ENCODE measurements around the gene CCDC85C.

Gene CCDC85C

GRCh38 chr14:99527427-99528076, 76.5 kb downstream of the CCDC85C start:
- H3K36me3 ChIP-seq (ENCODE audit: control insufficient read depth, insufficient read depth, low read length) = no peaks in the 10 kb centered on the region
- no peak overlapping the region for H3K9ac ChIP-seq (ENCODE audit: low read length)
- peaks cover 26% of the 10 kb centered on the region for H3K4me1 ChIP-seq (ENCODE audit: control insufficient read depth, insufficient read depth, low read length)
- H3K27me3 ChIP-seq (ENCODE audit: control insufficient read depth, insufficient read depth, low read length) = no peaks in the 10 kb centered on the region
- H3K4me3 ChIP-seq (ENCODE audit: low read length) = no peak overlapping the region
- H3K27ac ChIP-seq (ENCODE audit: low read depth, low read length) = no peak overlapping the region

- Histone ChIP-seq H3K27ac (ENCODE audit: low read depth, low read length) (no peak overlapping the region), H3K9ac (ENCODE audit: low read length) (no peak overlapping the region), H3K36me3 (ENCODE audit: control insufficient read depth, insufficient read depth, low read length) (no peaks in the 10 kb centered on the region), H3K27me3 (ENCODE audit: control insufficient read depth, insufficient read depth, low read length) (no peaks in the 10 kb centered on the region), H3K4me1 (ENCODE audit: control insufficient read depth, insufficient read depth, low read length) (peaks cover 31% of the 10 kb centered on the region), H3K4me3 (ENCODE audit: low read length) (no peak overlapping the region)
These were observed 77.0 kb downstream of the CCDC85C start for GRCh38 chr14:99527026-99527425.

DNA sequence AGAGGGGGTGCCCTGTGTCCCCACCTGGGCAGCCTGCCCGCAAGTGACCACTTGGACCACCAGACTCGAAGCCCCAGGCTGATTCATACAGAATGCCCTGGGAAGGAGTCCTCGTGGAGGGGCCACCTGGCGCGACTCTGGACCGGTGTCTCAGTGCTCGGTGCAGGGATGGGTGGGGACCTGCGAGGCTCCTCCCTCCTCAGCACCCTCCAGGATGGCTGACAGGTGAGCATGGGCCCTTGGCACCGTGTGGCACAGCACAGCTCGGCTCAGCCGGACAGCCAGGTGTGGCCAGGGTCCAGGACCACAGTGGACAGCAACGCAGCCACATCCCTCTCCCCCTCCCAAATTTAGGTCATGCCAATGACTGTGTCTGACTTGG, 78.3 kb downstream of the CCDC85C start:
- H3K4me1 ChIP-seq (ENCODE audit: control insufficient read depth, insufficient read depth, low read length) = peaks cover 32% of the 10 kb centered on the region
- H3K27me3 ChIP-seq (ENCODE audit: control insufficient read depth, insufficient read depth, low read length) = no peaks in the 10 kb centered on the region
- H3K36me3 ChIP-seq (ENCODE audit: control insufficient read depth, insufficient read depth, low read length) = peaks cover 2% of the 10 kb centered on the region
- H3K27ac ChIP-seq (ENCODE audit: low read depth, low read length) = no peak overlapping the region
- no peak overlapping the region for H3K4me3 ChIP-seq (ENCODE audit: low read length)
- H3K9ac ChIP-seq (ENCODE audit: low read length) = no peak overlapping the region

DNA sequence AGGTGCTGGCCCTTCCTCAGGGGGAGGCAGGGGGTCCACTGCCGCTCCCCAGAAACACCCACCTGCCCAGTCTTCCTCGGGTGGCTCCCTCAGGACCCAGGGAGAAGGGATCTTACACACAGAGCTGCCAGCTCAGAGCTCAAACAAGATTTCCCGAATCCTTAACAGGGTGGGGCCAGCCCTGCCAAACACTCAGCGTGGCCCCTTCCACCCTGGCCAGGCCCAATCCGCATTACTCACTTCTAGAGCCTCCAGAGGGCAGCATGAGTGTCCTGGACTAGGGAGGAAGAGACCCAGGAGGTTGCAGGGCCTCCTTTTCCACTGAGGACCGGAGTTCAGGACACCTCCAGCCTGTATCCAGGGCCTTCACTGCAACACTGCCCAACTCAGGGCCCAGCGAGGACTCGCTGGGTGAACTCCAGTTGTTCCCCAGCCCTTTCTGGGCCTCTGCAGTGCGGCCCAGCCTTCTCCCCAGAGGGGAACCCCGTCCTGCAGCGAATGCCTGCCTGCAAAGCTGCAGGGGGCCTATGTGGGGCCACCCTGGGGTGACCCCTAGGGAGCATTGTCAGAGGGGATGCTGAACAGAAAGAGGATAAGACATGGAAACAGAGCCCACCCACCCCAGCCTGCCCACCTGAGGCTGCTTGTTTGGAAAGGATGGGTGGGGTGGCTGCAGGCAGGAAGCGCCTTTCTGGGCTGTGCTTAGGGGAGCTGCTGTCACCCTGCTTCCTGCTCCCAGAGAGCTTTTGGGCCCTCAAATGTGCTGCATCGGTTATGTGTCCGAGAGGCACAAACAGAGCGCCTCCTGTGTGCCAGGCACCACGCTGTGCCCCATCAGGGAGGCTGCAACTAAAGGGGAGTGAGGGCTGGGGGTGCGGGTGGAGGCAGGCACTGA, 79.0 kb downstream of the CCDC85C start:
- no peak overlapping the region for H3K9ac ChIP-seq (ENCODE audit: low read length)
- H3K27me3 ChIP-seq (ENCODE audit: control insufficient read depth, insufficient read depth, low read length) = no peaks in the 10 kb centered on the region
- peak overlapping the region; percentile 58 for H3K27ac ChIP-seq (ENCODE audit: low read depth, low read length)
- peaks cover 32% of the 10 kb centered on the region for H3K4me1 ChIP-seq (ENCODE audit: control insufficient read depth, insufficient read depth, low read length)
- H3K36me3 ChIP-seq (ENCODE audit: control insufficient read depth, insufficient read depth, low read length) = peaks cover 2% of the 10 kb centered on the region
- no peak overlapping the region for H3K4me3 ChIP-seq (ENCODE audit: low read length)

- H3K9ac ChIP-seq (ENCODE audit: low read length) = no peak overlapping the region
- no peak overlapping the region for H3K4me3 ChIP-seq (ENCODE audit: low read length)
- peaks cover 2% of the 10 kb centered on the region for H3K36me3 ChIP-seq (ENCODE audit: control insufficient read depth, insufficient read depth, low read length)
- H3K4me1 ChIP-seq (ENCODE audit: control insufficient read depth, insufficient read depth, low read length) = peaks cover 32% of the 10 kb centered on the region
- H3K27me3 ChIP-seq (ENCODE audit: control insufficient read depth, insufficient read depth, low read length) = no peaks in the 10 kb centered on the region
- H3K27ac ChIP-seq (ENCODE audit: low read depth, low read length) = peak overlapping the region; percentile 58
These were observed 79.8 kb downstream of the CCDC85C start for GRCh38 chr14:99524091-99524661.

- Histone ChIP-seq H3K27ac (ENCODE audit: low read depth, low read length) (peak overlapping the region; percentile 58), H3K4me3 (ENCODE audit: low read length) (no peak overlapping the region), H3K36me3 (ENCODE audit: control insufficient read depth, insufficient read depth, low read length) (peaks cover 2% of the 10 kb centered on the region)
These were observed 80.3 kb downstream of the CCDC85C start for GRCh38 chr14:99523704-99524055.

DNA sequence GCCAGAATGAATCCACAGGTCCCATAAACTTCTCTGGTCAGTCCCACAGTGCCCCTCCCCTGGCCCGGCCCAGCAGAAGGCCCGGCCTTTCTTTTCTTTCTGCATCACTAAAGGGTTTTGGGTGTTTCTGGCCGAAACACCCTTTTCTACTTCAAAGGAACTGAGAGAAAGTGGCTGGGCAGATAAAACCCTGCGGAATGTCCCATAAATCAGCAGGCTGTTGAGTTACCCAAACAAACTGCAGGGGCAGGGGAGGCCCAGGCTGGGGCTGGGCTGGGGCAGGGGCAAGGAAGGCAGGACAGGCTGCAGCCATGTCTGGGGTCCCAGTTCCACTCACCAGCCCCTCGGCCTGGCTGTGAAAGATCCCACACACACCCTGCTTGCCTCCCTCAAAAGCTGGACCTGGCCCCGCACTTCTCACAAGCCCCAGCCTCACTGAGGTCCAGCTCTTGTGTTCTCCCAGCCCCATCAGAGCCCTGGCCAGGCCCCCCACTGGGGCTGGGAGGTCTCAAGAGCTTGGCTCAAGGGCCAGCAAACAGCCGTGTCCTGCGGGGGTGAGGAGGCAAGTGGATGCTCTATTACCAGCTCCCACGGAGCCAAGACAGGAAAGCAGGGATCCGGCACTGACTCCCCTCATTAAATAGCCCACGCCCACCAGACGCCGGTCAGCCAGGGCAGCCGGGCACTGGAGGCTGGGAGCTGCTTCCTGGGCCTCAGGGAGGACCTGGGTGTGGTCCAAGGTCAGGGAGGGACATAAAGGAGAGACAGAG, 80.9 kb downstream of the CCDC85C start:
- H3K27me3 ChIP-seq (ENCODE audit: control insufficient read depth, insufficient read depth, low read length) = no peaks in the 10 kb centered on the region
- peak overlapping the region; percentile 58 for H3K27ac ChIP-seq (ENCODE audit: low read depth, low read length)
- H3K9ac ChIP-seq (ENCODE audit: low read length) = no peak overlapping the region
- peaks cover 2% of the 10 kb centered on the region for H3K36me3 ChIP-seq (ENCODE audit: control insufficient read depth, insufficient read depth, low read length)
- peaks cover 32% of the 10 kb centered on the region for H3K4me1 ChIP-seq (ENCODE audit: control insufficient read depth, insufficient read depth, low read length)
- no peak overlapping the region for H3K4me3 ChIP-seq (ENCODE audit: low read length)

More at GRCh38 chr14:99523704-99524055, 80.3 kb downstream of the CCDC85C start:
- Histone ChIP-seq H3K4me1 (ENCODE audit: control insufficient read depth, insufficient read depth, low read length) (peaks cover 32% of the 10 kb centered on the region), H3K27me3 (ENCODE audit: control insufficient read depth, insufficient read depth, low read length) (no peaks in the 10 kb centered on the region), H3K9ac (ENCODE audit: low read length) (no peak overlapping the region)

- peak overlapping the region; percentile 58 for H3K27ac ChIP-seq (ENCODE audit: low read depth, low read length)
- peaks cover 2% of the 10 kb centered on the region for H3K36me3 ChIP-seq (ENCODE audit: control insufficient read depth, insufficient read depth, low read length)
- no peak overlapping the region for H3K4me3 ChIP-seq (ENCODE audit: low read length)
- H3K27me3 ChIP-seq (ENCODE audit: control insufficient read depth, insufficient read depth, low read length) = no peaks in the 10 kb centered on the region
- H3K9ac ChIP-seq (ENCODE audit: low read length) = no peak overlapping the region
- peaks cover 32% of the 10 kb centered on the region for H3K4me1 ChIP-seq (ENCODE audit: control insufficient read depth, insufficient read depth, low read length)
These were observed 81.5 kb downstream of the CCDC85C start for GRCh38 chr14:99522457-99522891.

- H3K4me1 ChIP-seq (ENCODE audit: control insufficient read depth, insufficient read depth, low read length) = peaks cover 32% of the 10 kb centered on the region
- no peaks in the 10 kb centered on the region for H3K27me3 ChIP-seq (ENCODE audit: control insufficient read depth, insufficient read depth, low read length)
- H3K27ac ChIP-seq (ENCODE audit: low read depth, low read length) = peak overlapping the region; percentile 58
- no peak overlapping the region for H3K9ac ChIP-seq (ENCODE audit: low read length)
- peaks cover 2% of the 10 kb centered on the region for H3K36me3 ChIP-seq (ENCODE audit: control insufficient read depth, insufficient read depth, low read length)
- H3K4me3 ChIP-seq (ENCODE audit: low read length) = no peak overlapping the region
These were observed 82.0 kb downstream of the CCDC85C start for GRCh38 chr14:99522025-99522401.

- H3K9ac ChIP-seq (ENCODE audit: low read length) = no peak overlapping the region
- H3K4me3 ChIP-seq (ENCODE audit: low read length) = no peak overlapping the region
- H3K4me1 ChIP-seq (ENCODE audit: control insufficient read depth, insufficient read depth, low read length) = peaks cover 32% of the 10 kb centered on the region
- no peaks in the 10 kb centered on the region for H3K27me3 ChIP-seq (ENCODE audit: control insufficient read depth, insufficient read depth, low read length)
- H3K27ac ChIP-seq (ENCODE audit: low read depth, low read length) = no peak overlapping the region
- peaks cover 2% of the 10 kb centered on the region for H3K36me3 ChIP-seq (ENCODE audit: control insufficient read depth, insufficient read depth, low read length)
These were observed 82.6 kb downstream of the CCDC85C start for GRCh38 chr14:99521176-99522024.

- Histone ChIP-seq H3K27me3 (ENCODE audit: control insufficient read depth, insufficient read depth, low read length) (no peaks in the 10 kb centered on the region), H3K9ac (ENCODE audit: low read length) (no peak overlapping the region), H3K36me3 (ENCODE audit: control insufficient read depth, insufficient read depth, low read length) (peaks cover 2% of the 10 kb centered on the region), H3K27ac (ENCODE audit: low read depth, low read length) (no peak overlapping the region), H3K4me1 (ENCODE audit: control insufficient read depth, insufficient read depth, low read length) (peaks cover 32% of the 10 kb centered on the region), H3K4me3 (ENCODE audit: low read length) (no peak overlapping the region)
These were observed 83.4 kb downstream of the CCDC85C start for GRCh38 chr14:99520571-99521081.
